NCI-H446 (cell line): ENCODE results near the gene KIAA0040.

Experiments
- DNase-seq, 2 experiments: peaks; one replicate each; lab custom pipeline; 2025; lab: John Stamatoyannopoulos, UW

The KIAA0040 gene

DNA sequence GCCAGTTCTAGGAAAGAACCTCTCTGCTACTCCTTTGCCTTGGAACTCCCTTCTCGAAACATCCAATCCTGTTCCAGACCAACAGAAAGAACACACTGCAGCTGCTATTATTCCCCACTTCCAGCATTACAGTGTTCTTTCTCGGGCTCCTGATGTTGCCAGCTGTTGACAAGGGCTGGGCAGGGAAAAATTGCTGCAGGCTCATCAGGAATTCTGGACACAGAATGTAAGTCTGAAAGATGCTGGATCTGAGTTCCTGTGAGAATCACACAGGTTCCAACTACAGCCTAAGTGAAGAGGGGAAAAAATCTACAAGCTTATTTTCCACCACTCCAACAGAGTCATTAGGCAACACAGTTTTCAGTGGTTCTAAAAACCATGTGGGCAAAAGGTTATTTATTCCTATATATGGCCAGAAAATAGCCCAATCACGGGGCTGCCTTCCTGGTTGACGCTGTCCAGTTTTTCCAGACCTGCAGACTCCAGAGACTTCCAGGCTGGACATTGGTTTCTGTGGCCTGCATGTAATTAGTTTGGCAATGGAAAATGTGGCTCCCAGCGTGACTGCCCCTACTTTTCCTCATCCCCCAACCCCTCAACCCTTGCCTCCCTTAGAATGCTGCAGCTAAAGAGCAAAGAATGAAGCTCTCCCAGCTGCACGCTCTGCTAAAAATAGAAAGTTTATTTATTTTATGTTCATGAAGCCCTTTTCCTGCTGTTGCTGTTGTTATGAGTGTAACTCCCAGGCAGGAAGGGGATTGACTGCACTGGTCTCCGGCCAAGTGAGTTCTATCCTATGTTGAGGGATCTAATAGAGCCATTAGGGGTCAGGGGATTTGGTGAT, 8.3 kb upstream of the KIAA0040 start:
- DNase-seq = no peak

- no peak for DNase-seq
Observed at GRCh38 chr1:175198332-175198731, 5.8 kb upstream of the KIAA0040 start.

DNA sequence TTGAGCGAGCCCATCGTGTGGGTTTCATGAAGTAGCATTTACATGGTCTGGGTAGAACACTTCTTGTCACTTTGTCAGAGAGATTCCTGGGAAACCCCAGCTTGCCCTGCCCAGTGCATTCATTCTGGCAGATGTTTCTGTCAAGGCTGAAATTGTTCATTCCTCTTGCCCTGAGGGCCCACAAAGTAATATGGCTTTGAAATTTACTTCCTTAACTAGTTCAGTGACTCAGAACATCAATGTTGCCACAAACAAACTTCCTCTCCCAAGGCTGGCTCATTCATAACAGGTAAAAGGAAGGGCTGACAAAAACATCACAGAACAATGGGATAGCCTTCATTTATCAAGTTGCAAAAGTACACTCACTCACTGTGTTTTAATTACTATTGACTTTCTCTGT, 5.0 kb upstream of the KIAA0040 start:
- DNase-seq = no peak

DNA sequence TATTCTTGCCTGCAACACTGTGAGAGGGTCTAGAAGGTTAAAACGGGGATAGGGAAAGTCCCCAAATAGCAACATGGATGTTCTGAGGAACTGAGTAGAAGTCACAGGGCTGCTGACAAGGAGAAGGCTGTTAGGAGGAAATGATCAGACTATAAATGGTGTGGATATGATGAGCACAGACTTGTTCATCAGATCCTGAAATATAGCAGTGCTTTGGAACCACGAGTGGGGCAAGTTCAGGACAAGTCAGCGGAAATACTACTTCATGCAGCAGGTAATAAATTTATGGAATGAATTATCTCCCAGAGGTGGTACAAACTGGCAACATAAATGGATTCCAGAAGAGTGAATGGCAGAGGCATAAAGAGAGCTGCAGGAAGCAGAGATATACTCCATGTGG, 3.2 kb upstream of the KIAA0040 start:
- DNase-seq = no peak

GRCh38 chr1:175195281-175195680, 2.7 kb upstream of the KIAA0040 start:
- no peak for DNase-seq

GRCh38 chr1:175193527-175193910, 943 bp upstream of the KIAA0040 start:
- DNase-seq = no peak

DNA sequence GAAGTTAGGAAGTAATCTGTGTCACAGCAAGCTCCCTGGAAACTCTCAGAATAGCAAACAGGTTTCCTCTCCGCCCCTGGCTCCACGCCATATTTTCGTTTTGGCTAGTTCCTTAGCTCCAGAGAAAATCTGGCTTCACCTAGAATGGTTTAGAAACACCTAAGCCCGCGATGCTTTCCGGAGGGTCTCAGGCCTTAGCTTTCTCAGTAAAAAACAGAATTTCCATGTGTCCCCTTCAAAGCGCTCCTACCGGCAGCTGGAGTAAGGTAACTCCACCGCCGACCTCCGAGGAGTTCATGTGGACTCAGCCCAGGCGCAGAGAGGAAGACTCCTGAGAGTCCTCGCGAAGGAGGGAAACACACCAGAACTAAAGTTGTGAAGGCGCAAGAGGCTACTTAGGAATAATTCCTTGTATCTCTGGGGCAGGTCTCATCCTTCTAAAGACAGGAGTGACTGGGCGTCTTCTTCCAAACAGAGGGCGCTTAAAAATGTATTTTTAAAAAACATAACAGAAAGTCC, 406 bp downstream of the KIAA0040 start:
- peak in 1 of 2 experiments; percentile 30 for DNase-seq

DNA sequence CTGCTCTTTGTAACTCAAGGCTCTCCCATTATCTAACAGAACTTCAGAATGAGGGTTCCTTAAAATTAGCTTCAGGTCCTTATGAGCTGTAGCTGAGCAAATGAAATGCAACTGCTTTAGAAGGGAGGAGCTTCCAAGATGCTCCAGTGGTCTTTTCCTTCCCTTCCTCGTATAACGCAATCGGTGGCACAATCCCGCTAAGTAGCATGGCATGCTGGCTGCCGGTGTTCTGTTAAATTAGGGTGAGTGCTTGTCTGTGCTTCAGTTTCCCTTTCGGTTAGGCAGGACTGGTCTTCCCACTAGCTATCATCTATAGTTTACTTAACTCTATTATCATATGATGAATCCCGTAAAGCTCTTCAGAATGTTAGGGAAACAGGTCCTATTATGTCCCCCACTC, 917 bp downstream of the KIAA0040 start:
- DNase-seq = no peak

- no peak for DNase-seq
Observed at GRCh38 chr1:175188936-175189335, 3.6 kb downstream of the KIAA0040 start.

DNA sequence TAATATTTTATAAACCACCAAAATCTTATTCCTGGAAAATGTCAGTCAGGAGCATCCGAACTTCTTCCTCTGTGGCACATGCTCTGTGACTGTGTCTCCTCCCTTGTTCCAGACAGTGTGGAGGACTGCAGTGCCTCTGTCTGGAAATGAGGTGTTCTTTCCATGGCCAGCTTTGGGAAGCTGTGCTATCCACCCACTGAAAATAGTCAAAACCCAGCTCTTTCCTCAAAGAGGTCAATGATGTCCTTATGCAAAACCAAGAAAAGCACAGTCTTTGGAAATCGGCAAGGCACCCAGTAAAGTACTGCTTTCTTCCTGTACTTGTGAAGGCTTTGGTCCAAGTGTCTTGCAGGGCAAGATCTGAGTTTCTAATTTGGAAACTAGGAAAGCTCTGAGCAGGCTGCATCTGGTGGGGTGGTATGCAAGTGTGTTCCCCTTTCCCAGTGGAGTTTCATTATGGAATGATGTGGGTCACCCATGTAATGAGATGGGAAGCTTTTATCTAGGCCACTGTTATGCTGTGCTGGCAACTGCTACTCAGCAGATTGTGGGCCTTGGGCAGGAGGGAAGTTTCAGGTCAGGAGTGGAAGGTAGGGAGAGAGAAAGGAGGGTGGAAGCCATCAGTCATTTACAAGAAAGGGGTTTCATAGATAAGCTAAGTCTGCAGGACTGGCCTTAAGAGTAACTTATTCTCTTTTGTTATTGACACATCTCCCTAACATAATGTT, 6.0 kb downstream of the KIAA0040 start:
- no peak for DNase-seq

- no peak for DNase-seq
Observed at GRCh38 chr1:175185903-175186302, 6.7 kb downstream of the KIAA0040 start.

DNA sequence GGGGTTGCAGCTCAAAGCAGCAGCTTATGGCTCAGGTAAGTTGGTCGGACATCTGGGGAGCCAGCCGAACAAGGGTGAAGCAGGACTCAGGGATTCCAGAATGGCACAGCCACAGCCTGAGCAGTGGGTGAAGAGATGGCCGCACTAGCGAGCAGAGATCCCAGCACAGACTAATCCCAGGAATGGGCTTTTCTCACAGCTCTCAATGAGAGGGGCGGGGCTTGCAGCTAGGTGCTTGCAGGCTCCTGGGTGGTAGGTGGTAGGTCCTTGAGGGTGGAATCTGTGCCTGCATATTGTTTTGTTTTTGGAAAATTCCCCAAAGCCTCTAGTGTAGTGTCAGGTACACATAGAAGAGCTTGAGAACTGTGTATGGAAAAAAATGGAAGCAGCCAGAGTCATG, 9.0 kb downstream of the KIAA0040 start:
- no peak for DNase-seq

DNA sequence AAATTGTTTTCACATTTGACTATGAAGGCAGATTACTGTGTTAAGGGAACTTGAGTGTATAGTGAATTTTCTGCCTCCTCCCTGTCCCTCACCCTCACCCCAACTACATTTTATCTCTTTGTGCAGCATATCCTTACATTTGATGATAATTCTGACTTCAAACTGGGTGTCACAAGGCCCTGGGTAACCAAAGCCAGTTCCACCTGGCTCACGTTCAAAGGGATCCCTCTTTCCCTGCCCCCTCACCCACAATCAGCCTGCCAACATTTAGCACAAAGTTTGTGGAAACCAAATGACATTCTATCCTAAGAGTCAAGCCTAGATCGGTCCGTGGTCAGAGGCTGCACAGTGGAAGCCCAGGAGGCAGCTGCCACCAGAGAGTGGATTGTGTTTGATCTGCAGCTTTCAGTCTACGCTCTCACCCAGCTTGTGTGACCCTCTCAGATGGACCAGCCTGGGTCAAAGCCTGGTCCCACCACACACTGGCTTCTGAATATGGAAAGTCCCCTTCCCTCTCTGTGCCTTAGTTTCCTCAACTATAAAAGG, 10.3 kb downstream of the KIAA0040 start:
- no peak for DNase-seq

- DNase-seq = no peak
Observed at GRCh38 chr1:175179837-175180590, 12.6 kb downstream of the KIAA0040 start.

DNA sequence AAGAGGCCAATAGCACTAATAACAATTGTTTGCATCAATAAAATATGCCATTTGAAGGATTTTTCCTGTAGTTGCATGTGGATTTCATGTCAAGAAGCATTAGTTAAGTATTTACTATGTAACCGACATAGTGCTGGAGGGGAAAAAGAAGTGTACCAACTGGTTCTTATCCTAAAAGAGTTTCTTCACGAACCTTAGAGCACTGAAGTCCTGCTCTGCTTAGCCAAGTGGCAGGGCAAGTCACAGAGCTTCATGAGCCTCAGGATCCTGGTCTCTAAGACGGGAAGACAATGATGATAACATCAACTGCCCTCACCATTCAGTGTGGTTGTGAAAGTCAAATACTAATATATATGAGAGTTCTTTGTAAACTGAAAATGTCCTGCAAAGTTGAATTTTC, 14.1 kb downstream of the KIAA0040 start:
- no peak for DNase-seq

- no peak for DNase-seq
Observed at GRCh38 chr1:175178056-175178455, 14.5 kb downstream of the KIAA0040 start.

- DNase-seq = no peak
Observed at GRCh38 chr1:175176246-175176645, 16.3 kb downstream of the KIAA0040 start.

- DNase-seq = no peak
Observed at GRCh38 chr1:175174309-175175102, 18.1 kb downstream of the KIAA0040 start.

- no peak for DNase-seq
Observed at GRCh38 chr1:175173531-175173930, 19.0 kb downstream of the KIAA0040 start.

GRCh38 chr1:175172503-175172902, 20.1 kb downstream of the KIAA0040 start:
- peak in 1 of 2 experiments; percentile 62 for DNase-seq
